ENCODE measurements around the gene SLC1A7. TPM values are rescaled to one million over a fixed set of nuclear protein-coding genes. Genes with fewer than 3 reads are reported as not detected.

The SLC1A7 gene
- polyA plus RNA-seq, 1 donor, result 0.41 TPM

DNA sequence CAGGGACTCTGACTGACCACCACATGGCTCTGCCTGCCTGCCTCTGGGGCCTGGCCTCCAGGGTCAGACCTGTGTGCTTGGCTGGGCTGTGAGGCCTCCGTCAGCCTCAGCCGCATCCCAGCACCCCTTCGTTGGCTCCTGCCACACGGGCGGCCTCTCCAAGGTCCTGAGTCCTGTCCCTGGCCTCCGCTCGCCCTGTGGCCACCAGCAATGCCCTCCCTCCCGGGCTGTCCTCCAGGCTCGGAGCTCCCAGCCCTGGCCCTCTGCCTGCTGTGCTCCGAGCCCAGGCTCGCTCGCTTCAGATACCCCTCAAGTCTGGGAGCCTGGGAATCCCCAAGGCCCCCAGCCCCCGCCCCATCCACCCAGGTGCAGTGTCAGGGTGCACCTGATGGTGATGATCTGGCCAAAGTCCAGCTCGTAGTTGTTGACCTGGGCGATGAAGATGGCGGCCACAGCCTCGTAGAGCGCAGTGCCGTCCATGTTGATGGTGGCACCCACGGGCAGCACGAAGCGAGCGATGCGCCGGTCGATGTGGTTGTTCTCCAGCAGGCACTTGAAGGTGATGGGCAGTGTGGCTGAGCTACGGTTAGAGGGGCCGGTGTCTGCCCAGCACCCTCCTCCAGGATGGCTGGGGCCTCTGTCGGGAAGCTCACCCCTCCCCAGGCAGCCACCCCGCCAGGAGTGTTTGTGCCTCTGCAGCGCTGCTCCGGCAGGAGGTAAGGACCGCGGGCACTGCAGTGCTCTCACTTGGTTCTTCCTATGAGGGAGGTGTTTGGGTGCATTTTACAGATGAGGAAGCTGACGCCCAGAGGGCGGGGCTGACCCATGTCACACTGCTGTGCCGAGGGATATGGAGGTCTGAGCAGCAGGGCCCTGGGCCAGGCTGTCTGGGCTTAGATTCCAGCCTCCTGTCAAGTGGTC lies 52.0 kb downstream of the SLC1A7 start:
- no peak for DNase-seq

DNA sequence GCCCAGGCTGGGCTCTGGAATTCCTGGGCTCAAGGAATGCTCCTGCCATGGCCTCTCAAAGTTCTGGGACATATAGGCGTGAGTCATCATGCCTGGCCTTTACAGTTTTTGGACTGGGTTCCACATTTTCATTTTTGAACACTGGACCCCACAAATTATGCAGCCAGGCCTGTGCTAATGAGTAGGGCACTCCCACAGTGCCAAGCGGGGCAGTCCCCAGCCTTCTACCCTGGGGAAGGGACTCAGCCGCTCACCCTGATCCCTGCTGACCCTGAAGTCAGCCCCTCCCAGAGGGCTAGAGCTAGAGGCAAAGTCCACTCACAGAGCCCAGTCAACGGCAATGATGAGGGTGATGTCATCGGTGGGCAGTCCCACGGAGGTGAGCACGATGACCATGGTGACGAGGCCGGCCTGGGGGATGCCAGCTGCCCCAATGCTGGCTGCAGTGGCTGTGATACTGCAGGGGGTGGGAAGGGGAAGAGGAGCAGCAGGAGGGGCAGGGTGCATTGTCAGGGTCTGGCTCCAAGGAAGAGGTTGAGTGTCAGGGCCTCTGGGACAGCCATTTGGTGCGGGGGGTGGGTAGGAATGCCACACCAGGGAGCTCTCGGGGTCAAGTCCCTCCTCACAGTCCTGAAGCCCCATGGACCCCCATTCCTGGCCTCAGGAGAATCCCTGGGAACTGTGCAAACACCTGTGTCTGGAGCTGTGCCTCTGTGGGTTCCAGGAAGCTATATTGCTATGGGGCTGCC lies 52.8 kb downstream of the SLC1A7 start:
- DNase-seq, result no peak

DNA sequence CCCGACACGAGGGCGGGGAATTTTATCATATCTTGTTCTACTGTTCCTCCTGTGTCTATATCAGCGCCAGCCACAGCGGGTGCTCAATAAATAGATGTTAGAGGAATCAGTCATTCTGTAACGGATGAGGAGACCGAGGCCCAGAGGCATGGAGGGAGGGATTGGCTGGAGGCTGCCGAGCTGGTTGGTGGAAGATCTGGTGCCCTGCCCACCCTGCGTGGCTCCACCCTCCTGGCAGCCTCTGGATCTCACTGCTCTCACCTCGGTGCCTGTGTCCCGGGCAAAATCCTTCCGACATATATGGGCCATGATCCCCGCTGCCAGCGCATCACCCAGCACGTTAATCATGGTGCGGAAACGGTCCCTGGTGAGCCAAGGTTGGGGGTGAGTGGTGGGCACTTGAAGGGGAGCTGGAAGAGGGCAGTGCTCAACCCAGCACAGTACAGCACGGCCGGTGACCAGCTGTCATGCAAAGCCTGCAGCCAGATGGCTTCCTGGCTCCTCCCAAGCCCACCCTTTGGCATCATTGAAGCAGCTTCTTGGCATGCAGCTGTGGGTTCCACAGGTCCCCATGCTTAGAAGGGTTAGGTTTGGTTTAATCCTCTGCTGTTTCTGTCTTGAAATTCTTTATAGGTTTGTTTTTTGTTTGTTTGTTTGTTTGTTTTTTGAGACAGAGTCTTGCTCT lies 53.7 kb downstream of the SLC1A7 start:
- DNase-seq, result no peak

DNA sequence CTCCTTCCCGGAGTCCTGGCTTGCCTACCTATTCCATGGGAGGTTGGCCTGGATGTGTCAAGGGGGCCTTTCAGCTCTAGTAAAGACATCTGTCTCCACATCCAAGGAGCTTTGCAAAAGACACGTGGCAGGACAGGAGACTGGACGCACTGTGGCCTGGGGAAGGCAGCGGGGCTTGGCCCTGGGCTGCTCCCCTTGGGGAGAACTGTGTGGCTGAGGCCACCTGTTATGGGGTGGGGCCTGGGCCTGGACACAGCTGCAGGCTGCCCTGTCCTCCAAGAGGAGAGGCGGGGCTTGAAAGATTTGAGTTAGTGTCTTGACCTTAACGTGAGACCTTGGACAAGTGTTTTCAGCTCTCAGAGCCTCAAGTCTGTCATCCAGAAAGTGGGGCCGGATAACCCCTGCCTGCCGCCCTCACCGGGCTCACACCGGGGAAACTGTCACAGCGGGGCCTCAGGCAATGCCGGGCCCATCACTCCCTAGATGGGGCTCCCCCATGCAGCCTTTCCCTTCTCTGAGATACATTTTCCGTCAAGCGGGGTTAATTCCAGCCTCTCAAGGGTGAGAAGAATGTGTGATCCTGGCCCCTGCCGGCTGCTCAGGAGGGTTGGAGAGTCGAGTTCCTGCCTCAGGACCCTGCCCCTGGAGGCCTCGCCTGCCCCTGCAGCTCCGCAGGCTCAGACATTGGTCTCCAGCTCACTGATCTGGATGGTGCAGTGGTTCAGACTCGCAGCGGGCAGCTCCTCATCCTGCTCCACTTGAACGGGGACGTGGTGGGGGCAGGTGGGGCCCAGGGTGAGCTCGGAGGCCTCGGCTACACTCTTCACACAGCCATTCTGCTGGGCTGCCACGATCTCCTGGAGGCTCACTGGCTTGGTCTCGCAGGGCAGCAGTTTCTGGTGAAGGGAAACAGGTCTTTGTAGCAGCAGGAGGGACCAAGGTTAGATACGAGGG lies 54.8 kb downstream of the SLC1A7 start:
- DNase-seq, result no peak

DNA sequence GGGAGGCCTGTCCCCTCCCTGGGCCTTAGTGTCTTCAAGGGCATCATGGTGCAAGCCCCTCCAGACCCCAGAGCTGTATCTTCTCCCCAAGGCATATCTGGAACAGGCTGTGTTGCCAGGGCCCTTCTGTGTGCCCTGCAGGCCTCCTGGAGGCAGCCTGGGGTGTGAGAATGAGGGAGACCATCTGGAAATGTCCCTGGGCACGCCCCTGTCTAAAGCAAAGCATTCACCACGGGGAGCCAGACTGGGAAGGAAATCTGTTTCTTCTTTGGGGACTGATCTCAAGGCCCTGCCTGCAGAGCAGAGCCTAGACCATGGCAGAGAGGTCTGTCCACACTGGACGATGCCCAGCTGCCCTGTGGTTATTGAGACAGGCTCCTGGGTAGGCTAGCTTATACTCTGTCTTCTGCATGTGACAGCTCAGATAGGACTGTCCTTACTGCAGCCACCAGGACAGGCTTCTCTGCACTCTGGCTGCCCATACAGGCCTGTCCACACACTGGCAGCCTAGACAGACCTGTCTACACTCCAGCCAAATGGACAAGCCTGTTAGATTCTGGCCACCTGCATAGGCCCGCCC lies 55.9 kb downstream of the SLC1A7 start:
- DNase-seq, result no peak

DNA sequence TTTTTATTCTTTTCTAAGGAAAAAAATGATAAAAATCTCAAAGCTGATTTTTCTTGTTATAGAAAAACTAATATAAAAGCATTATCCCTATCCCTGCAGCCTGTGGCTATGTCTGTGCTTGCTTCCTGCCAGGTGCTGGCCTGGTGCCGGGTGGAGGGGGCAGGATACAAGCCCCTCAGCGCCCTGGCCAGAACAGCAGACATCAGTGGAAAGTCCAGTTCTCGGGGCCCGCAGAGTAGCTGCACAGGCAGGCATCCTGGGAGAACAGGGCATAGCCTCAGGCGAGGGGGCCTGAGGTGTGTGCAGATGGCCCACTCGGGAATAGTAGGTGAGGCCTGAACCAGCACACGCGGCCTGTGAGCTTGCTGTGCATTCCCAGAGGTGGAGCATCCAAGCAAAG lies 57.0 kb downstream of the SLC1A7 start:
- DNase-seq, result no peak

DNA sequence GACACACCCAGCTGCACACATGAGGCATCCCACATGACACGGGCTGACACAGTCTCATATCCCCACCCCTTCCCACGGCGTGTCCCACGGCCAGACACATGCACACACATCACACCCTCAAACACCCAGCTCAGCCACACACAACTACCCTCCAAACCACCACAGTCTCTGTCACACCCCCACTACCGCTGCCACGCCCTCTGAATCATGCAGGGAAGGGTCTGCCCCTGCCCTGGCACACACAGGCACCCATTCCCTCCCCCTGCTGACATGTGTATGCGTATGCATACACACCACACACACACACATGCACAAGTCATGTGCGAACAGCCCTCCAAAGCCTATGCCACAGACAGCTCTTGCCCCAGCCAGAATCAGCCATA lies 57.9 kb downstream of the SLC1A7 start:
- DNase-seq, result no peak

DNA sequence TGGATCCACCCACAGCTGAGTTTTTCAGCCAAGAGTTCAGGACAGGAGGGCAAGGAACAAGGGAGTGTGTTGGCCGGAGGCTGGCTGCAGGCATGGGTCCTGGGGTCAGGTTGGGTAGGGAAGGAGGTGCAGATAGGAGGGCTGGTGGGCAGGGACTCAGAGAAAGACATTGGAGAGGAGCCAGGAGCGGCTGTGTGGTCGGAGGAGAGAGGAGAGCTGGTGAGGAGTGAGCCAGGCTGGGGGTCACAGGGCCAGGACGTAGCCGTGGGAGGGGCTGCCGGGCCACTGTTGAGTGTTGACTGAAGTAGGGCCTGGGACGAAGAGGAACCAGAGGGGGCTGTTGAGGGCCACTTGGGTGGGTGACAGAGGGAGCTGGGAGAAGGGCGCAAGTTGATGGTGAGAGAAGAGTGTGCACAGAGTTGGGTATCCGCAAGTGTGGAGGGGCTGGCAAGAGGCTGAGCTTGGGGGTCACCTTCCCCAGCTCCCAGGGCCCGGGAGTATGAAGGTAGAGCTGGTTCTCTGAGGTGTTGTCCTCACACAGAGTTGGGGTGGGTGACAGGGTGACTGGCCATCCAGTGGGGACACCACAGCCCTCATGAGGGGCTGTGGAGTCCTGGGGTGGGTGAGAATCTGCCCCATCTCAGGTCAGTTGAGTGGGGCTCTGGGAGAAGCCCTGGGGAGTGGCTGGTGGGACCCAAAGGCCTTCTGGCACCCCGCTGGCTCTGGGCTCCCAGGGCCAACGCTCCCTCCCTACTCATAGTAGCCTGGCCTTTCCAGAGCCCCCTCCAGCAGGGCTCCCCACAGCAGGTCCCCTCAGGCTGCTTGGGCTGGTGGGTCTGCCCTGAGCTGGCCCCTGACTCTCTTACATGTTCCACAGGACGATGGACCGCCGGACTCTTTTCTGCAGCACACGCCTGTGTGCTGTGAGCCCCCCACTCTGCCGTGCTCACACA lies 58.5 kb downstream of the SLC1A7 start:
- no peak for DNase-seq

DNA sequence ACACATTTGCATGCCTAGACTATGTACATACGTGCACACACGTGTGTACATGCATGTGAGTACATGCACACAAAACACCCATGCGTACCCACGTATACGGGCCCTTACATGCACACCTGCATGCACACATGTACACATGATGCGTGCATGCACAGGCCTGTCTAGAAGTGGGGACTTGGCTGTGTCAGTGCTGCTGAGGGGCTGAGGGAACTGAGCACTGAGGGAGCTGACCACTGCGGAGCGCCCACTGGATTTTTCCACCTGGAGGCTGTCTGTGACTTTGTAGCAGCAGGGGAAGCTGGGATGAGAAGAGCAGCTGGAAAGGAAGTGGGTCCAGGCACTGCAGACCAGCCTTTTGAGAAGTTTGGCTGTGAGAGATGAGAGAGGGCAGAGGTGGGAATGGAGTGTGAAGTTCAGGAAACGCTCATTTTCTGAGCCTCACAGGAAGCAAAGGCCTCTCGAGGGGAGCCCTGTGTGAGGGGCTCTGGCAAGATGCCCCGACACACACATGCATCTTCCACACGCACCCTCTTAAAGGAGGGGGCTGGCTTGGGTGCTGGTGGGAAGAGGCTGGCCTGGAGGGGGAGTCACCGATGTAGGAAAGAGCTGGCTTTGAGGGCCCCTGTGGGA lies 59.5 kb downstream of the SLC1A7 start:
- no peak for DNase-seq

DNA sequence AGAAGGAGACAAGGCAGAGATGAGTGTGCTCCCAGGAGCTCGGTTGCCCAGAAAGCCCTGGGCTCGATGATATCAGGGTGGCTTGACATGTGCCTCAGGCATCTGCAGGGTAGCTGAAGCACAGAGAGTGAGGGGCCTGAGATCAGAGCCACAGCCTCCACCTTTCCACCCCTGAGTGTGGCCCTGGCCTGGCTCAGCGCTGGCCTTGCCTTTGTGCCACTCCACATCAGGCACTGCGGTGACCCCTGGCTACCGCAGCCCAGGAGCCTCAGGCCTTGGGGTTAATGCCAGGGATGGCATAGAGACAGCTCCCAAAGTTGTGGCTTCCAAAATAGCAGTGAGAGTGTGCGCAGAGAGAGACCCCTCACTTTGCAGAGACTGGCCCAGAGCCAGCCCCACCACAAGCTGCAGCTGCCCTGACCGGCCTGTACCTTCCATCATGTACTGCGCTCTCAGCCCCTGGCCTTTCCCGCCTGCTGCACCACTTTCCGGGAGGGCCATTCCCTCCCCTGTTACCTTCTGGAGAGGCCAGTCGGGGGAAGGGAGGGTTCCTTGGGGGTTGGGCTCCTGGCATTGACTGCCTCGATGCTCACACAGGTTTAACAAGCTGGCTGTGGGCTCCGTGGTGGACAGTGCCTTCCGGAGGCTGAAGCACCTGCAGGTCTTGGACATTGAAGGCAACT lies 60.9 kb downstream of the SLC1A7 start:
- no peak for DNase-seq

DNA sequence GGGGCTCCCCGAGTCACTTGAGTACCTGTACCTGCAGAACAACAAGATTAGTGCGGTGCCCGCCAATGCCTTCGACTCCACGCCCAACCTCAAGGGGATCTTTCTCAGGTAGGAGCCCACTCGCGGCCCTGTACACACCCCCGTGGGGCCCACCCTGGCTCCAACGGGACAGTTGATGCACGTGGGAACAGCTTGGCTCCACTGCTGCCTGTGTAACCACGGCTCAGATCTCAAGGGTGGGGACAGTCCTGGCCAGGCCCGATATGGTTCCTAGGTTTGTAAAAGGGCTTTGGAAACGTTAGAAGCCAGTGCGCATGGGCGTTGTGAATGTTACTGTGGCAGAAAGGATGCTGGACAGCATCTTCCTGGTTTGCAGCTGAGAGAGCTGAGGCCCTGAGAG lies 61.7 kb downstream of the SLC1A7 start:
- no peak for DNase-seq

DNA sequence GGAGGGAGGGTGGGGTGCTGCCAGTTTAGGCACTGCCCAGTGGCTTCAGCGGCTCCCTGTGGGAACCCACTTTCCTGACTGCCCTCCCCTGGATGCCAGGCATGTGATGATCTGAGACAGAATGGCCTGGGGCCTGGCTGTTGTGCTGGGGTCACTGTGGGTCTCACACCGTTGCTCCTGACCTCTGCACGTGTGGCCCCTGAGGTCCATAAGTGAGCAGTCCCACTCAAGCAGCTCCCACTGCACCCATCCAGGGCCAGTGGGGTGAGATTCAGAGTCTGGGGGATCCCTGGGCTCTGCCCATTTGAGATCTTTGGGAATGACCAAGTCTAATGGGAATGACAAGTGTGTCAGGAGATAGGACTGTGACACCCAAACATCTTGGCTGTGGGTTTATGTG lies 62.4 kb downstream of the SLC1A7 start:
- no peak for DNase-seq

DNA sequence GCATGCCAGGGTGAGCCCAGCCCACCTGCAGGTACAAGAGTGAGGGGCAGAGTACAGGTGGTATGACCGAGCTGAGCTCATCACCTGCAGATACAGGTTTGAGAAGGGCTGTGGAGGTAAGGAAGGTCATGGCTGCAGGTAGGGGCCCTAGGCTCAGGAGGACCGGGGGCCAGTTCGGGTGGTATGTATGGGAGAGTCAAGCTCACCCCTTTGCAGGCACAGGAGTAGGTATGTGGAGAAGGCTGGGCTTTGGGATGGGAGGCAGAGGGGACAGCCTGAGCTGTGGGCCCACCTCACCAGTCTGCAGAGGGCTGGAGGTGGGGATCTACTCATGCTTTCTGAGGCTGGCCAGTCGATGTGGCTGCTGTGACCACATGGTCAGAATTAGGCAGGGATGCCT lies 63.2 kb downstream of the SLC1A7 start:
- no peak for DNase-seq

DNA sequence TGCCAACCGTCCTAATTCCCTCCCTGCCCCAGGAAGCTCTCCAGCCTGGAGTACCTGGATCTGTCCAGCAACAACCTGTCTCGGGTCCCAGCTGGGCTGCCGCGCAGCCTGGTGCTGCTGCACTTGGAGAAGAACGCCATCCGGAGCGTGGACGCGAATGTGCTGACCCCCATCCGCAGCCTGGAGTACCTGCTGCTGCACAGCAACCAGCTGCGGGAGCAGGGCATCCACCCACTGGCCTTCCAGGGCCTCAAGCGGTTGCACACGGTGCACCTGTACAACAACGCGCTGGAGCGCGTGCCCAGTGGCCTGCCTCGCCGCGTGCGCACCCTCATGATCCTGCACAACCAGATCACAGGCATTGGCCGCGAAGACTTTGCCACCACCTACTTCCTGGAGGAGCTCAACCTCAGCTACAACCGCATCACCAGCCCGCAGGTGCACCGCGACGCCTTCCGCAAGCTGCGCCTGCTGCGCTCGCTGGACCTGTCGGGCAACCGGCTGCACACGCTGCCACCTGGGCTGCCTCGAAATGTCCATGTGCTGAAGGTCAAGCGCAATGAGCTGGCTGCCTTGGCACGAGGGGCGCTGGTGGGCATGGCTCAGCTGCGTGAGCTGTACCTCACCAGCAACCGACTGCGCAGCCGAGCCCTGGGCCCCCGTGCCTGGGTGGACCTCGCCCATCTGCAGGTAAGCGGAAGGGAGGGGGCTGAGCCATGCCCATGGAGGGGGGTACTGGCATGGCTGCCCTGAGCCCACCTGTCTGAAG lies 63.9 kb downstream of the SLC1A7 start:
- DNase-seq, result no peak

DNA sequence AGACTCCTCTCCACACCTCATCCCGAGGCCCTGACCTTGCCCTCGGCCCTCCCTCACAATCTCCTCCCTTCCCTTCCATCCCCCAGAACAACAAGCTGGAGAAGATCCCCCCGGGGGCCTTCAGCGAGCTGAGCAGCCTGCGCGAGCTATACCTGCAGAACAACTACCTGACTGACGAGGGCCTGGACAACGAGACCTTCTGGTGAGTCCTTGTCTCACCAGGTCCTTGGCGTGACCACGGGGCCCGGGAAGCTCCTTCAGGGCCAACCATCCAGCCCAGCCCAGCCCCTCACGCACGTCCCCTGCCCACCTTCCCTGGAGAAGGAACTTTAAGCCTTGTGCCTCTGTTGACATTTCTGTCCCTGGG lies 64.9 kb downstream of the SLC1A7 start:
- no peak for DNase-seq

DNA sequence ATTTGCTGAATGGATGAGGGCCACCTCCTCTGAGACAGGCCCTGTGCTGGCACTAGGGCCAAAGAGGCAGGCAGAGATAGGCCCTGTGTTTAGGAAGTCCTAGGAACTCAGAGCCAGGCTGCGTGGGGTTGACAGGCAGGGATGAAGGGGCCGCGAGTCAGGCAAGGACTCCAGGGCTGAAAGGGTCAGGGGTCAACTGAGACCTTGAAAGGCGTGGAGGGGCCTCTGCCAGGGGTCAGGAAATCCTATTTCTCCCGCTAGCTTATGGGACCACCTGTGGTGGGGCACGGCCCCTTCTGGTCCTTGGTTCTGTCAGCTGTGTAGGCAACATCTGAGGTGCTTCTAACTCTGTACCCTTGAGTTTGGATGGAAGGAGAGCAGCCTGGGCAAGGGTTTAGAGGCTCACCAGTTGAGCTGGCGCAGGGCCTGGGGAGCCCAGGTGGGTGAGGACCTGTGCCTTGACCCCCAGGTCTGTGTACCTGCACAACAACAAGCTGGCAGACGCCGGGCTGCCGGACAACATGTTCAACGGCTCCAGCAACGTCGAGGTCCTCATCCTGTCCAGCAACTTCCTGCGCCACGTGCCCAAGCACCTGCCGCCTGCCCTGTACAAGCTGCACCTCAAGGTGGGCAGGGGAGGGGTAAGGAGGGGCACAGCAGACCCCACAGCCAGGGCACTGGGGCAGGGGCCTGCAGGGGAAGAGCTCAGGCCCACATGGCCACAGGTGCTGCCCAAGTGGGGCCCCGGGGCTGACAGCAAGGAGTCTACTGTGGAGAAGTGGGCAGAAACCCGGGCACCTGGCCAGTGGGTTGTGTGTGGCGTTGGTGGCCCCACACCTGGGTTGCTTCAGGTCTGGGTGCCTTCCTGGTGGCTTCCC lies 65.5 kb downstream of the SLC1A7 start:
- no peak for DNase-seq

DNA sequence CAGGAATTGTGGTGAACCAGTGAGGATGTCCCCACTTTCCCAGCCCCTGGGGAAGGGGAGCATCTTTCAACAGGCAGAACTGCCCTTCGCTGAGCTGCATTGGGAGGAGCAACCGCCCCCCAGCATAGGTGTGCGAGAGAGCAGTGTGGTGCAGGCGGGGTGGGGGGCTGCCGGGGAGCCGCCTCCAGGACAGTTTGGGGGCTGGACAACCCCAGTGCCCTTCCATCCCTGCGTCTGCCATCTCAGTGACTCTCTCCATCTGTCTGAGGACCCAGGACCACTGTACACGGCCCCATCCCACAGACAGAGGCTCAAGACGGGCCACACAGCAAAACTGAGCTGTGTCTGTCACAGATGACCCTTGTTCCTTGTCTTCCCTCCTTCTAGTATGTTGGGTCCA lies 66.3 kb downstream of the SLC1A7 start:
- DNase-seq, result no peak

DNA sequence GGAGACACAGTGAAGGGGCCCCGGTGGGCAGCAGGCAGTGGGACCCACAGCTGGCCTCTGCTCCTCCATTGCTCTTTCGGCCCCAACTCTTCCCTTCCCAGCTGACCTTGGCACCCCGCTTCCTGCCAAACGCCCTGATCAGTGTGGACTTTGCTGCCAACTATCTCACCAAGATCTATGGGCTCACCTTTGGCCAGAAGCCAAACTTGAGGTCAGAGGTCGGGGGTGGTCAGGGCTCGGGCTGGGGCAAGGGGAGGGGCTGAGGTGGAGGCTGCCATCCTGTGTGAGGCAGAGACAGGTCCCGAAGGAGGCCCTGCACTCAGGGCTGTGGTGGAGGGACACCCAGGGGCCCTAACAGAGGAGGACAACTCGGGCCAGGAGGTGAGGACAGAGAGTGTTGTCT lies 66.7 kb downstream of the SLC1A7 start:
- DNase-seq, result no peak
